ENCODE results near the gene VARS1. TPM values are rescaled to one million over a fixed set of nuclear protein-coding genes. Genes with fewer than 3 reads are reported as not detected.

The VARS1 gene
- total RNA-seq, 2 experiments from 2014 or later: 150 to 153 TPM

DNA sequence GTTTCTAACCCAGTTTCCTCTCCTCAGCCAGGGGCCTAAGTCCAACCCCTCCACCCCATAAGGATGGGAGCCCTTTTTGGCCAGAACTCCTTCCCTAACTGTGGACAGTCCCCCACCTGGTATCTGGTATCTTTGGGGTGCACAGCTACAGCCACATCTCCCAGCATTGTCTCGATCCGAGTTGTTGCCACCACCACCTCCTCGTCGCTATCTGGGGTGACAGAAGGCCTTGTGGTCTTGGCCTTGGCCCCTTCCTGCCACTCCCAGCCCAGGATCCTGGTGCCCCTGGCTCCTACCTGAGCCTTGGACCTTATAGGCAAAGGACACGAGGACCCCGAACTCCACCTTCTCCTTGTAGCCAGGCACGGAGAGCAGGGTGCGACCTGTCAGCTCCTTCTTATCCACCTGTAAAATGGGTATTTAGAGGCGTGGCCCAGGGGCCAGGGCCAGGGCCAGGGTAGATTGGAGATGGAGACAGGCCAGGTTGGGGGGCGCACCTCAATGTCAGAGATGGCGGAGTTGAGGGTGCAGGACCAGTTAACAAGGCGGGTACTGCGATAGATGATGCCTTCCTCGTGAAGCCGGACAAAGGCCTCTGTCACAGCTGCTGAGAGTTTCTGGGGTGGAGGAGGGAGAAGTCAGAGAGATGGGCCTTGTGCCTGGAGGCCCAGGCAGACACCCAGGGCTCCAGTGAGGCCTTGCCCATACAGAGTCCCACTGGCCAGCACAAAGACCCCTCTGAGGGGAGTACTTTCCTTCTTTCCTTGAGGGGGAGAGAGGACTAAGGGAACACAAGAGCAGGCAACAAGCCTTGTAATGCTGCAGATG lies 11.2 kb downstream of the VARS1 start:
- CTCF ChIA-PET: interaction anchor here (2.5 to 3.2 kb wide), 2 partner anchors 11 to 15 kb away, joined by 11 to 16 read pairs; partner anchors contain the start of gene VARS1
- TF ChIP-seq CTCF (IDR thresholded peaks at IDR 0.05): no peak
- no peak for DNase-seq
- ATAC-seq: no peak
- H3K4me1 Mint-ChIP-seq (ENCODE audit: low read depth): no peaks in the 10 kb centered on the region
- POLR2A ChIA-PET: interaction anchor here (0.8 to 1.7 kb wide), 3 partner anchors 11 to 25 kb away, joined by 3 to 7 read pairs (median 5); partner anchors contain the start of gene VARS1
- intact Hi-C loops (cut with micrococcal nuclease): no loop called here
- no peak overlapping the region for H3K27ac Mint-ChIP-seq
- peaks cover 40% of the 10 kb centered on the region for H3K36me3 Mint-ChIP-seq (ENCODE audit: low read depth)
- H3K27me3 Mint-ChIP-seq: no peaks in the 10 kb centered on the region
- no peak overlapping the region for H3K4me3 Mint-ChIP-seq
- H3K9me3 Mint-ChIP-seq: no peaks in the 10 kb centered on the region

- ATAC-seq (no peak), DNase-seq (no peak)
- intact Hi-C loops (cut with micrococcal nuclease): no loop called here
- ChIA-PET POLR2A (no interaction called here), CTCF (interaction anchor here (3.2 to 5.5 kb wide), 2 partner anchors 8 to 13 kb away, joined by 11 to 34 read pairs; partner anchors contain the start of gene VARS1)
- Mint-ChIP-seq H3K4me1 (ENCODE audit: low read depth) (peaks cover 7% of the 10 kb centered on the region), H3K4me3 (no peak overlapping the region), H3K27ac (no peak overlapping the region), H3K36me3 (ENCODE audit: low read depth) (peaks cover 50% of the 10 kb centered on the region), H3K27me3 (no peaks in the 10 kb centered on the region), H3K9me3 (no peaks in the 10 kb centered on the region)
- no peak for TF ChIP-seq CTCF (IDR thresholded peaks at IDR 0.05)
These were observed 13.3 kb downstream of the VARS1 start for GRCh38 chr6:31782126-31782855.

GRCh38 chr6:31781244-31782125 lies 14.1 kb downstream of the VARS1 start:
- no peak for TF ChIP-seq CTCF (IDR thresholded peaks at IDR 0.05)
- ChIA-PET POLR2A (interaction anchor here (0.6 to 1.3 kb wide), 5 partner anchors 13 to 59 kb away, joined by 3 to 7 read pairs (median 3); no protein-coding TSS in a partner anchor), CTCF (interaction anchor here (4.2 to 5.5 kb wide), 2 partner anchors 9 to 12 kb away, joined by 26 to 34 read pairs; no protein-coding TSS in a partner anchor)
- Mint-ChIP-seq H3K9me3 (no peaks in the 10 kb centered on the region), H3K4me3 (no peak overlapping the region), H3K27me3 (no peaks in the 10 kb centered on the region), H3K4me1 (ENCODE audit: low read depth) (peaks cover 15% of the 10 kb centered on the region), H3K36me3 (ENCODE audit: low read depth) (peaks cover 48% of the 10 kb centered on the region), H3K27ac (no peak overlapping the region)
- intact Hi-C loops (cut with micrococcal nuclease): no loop called here
- DNase-seq: no peak
- ATAC-seq: no peak

- Mint-ChIP-seq H3K27me3 (no peaks in the 10 kb centered on the region), H3K27ac (no peak overlapping the region), H3K4me3 (no peak overlapping the region), H3K36me3 (ENCODE audit: low read depth) (peaks cover 45% of the 10 kb centered on the region), H3K9me3 (no peaks in the 10 kb centered on the region), H3K4me1 (ENCODE audit: low read depth) (peaks cover 19% of the 10 kb centered on the region)
- intact Hi-C loops (cut with micrococcal nuclease): no loop called here
- CTCF ChIA-PET: interaction anchor here (4.2 to 5.5 kb wide), 2 partner anchors 10 to 11 kb away, joined by 26 to 34 read pairs; no protein-coding TSS in a partner anchor
- no peak for TF ChIP-seq CTCF (IDR thresholded peaks at IDR 0.05)
- POLR2A ChIA-PET: interaction anchor here (0.6 to 1.3 kb wide), 6 partner anchors 14 to 60 kb away, joined by 3 to 7 read pairs (median 3); no protein-coding TSS in a partner anchor
- DNase-seq: no peak
- no peak for ATAC-seq
These were observed 14.9 kb downstream of the VARS1 start for GRCh38 chr6:31780507-31781243.
